ENCODE results near the gene ATP5MK.

The ATP5MK gene, protein sequence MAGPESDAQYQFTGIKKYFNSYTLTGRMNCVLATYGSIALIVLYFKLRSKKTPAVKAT

DNA sequence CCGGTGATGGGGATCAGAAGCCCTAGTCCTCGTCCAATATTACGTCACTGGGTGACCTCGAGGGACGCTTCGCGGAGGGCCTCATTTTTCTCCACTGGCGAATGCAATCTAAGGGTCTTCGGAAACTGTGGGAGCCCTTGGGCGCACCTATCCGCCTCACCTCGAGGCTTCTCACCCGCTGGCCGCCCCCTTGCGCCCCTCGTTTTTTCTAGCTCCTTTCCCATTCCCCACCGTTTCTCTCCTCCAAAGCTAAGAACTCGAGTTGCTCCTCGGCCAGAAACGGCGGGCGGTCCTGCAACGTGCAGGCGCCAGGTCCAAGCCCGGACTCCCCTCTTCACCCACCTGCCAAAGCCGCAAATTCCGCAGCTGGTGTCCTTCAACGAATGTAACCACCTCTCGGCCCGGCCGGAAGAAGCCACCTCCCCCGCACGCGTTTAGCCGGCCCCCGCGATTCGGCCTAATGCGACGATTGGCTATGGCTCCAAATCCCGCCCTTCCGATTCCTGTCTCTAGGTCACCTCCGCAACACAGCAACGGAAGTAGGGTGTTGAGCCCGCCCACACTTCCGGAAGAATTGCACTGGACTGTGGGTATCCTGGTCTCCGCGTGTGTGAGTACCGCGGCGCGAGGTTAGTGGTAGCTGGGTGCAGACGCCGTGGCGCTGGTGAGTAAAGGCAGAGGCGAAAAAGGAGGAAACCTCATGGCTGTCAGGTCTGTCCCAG, at the start of gene ATP5MK, which contains the start of gene PDCD11:
TSS of gene ATP5MK (minus strand) at position 409 of the 722 bp plus-strand sequence. CDS start 4,018 bp downstream, outside the sequence.
TSS of gene PDCD11 (plus strand) at position 560 of the 722 bp plus-strand sequence. CDS start 1,801 bp downstream, outside the sequence.
- Histone ChIP-seq H3K4me3 (peak within 1 kb of the TSS; percentile 77), H3K9me3 (no peaks in the 10 kb centered on the region)
- in situ Hi-C loops (cut with MboI; ENCODE audit: low sequenced_read_pairs) = no loop called here

DNA sequence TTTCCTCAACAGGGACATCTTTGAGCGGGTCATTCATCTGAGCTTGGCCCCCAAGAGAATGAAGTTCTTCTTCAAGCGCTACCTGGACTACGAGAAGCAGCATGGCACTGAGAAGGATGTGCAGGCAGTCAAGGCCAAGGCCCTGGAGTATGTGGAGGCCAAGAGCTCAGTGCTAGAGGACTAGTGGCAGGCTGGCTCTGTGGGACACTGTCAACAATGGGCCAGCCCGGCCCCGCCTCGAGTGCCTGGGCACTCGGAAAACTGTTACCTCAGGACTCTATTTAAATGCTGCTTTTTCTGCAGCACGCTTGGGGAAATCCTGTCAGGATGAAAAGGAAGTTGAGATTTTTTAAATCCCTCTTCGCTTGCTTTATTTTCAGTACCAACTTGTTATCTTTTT, 49.1 kb upstream of the ATP5MK start:
- no peaks in the 10 kb centered on the region for H3K27me3 ChIP-seq (ENCODE audit: low read depth)
- in situ Hi-C loops (cut with MboI; ENCODE audit: low sequenced_read_pairs) = no loop called here
- H3K4me3 ChIP-seq = no peak overlapping the region
- no peak for DNase-seq (ENCODE audit: low spot score in 2 of 2)
- peaks cover 71% of the 10 kb centered on the region for H3K36me3 ChIP-seq (replicated peaks)
- H3K9me3 ChIP-seq = no peaks in the 10 kb centered on the region
- no peaks in the 10 kb centered on the region for H3K4me1 ChIP-seq

More for the DNA sequence above, at the start of gene ATP5MK, which contains the start of gene PDCD11:
- Histone ChIP-seq H3K4me1 (peaks cover 20% of the 10 kb centered on the region), H3K36me3 (replicated peaks) (peaks cover 62% of the 10 kb centered on the region), H3K27me3 (ENCODE audit: low read depth) (no peaks in the 10 kb centered on the region)
- peak; percentile 97 to 98 for DNase-seq (ENCODE audit: low spot score in 2 of 2)

DNA sequence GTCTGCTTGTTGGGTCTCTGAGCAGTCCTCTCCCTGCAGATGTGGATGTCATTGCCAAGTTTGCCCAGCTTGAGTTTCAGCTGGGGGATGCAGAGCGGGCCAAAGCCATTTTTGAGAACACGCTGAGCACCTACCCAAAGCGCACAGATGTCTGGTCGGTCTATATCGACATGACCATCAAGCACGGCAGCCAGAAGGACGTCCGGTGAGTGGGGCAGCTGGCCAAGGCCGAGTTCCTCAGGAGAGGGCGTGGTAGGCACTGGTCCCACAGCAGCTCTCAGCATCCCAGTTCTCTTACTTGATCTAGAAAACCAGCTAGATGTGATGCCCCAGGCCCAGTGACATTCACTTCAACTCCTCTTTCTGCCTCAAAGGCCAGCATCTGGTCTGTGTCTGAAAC, 48.2 kb upstream of the ATP5MK start:
- Histone ChIP-seq H3K36me3 (replicated peaks) (peaks cover 80% of the 10 kb centered on the region), H3K9me3 (no peaks in the 10 kb centered on the region), H3K4me3 (no peak overlapping the region), H3K4me1 (no peaks in the 10 kb centered on the region), H3K27me3 (ENCODE audit: low read depth) (no peaks in the 10 kb centered on the region)
- in situ Hi-C loops (cut with MboI; ENCODE audit: low sequenced_read_pairs) = no loop called here
- DNase-seq (ENCODE audit: low spot score in 2 of 2) = no peak

DNA sequence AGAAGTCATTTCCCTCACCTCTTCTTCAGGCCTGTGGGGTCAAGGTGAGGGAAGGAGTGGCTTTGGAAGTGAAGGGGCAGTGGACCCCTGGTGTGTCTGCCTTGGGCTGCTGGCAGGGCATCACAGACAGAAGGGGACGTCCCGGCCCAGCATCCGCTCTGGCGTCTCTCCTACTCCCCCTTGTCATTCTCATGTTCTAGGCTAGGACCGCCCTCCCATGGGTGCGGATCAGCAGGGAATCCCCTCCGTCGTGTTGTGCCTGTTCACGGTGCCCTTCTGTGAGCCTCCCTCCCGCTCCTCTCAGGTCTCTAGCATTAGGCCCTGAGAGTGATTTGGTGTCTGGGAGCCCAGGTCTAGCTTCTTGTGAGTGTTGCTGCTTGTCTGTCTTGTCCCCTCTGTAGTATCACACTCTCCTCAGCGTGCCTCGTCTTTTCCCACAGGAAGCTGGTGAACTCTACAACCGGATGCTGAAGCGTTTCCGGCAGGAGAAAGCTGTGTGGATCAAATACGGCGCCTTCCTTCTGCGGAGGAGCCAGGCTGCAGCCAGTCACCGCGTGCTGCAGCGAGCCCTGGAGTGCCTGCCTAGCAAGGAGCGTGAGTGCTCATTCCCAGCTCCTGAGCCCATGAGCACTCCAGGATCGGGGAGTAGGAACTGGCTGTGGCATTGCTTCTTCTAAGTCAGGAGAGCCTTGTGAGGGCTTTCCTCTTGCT, 47.4 kb upstream of the ATP5MK start:
- Histone ChIP-seq H3K4me3 (no peak overlapping the region), H3K4me1 (no peaks in the 10 kb centered on the region), H3K36me3 (replicated peaks) (peaks cover 87% of the 10 kb centered on the region), H3K9me3 (no peaks in the 10 kb centered on the region), H3K27me3 (ENCODE audit: low read depth) (no peaks in the 10 kb centered on the region)
- DNase-seq (ENCODE audit: low spot score in 2 of 2) = no peak
- in situ Hi-C loops (cut with MboI; ENCODE audit: low sequenced_read_pairs) = no loop called here

DNA sequence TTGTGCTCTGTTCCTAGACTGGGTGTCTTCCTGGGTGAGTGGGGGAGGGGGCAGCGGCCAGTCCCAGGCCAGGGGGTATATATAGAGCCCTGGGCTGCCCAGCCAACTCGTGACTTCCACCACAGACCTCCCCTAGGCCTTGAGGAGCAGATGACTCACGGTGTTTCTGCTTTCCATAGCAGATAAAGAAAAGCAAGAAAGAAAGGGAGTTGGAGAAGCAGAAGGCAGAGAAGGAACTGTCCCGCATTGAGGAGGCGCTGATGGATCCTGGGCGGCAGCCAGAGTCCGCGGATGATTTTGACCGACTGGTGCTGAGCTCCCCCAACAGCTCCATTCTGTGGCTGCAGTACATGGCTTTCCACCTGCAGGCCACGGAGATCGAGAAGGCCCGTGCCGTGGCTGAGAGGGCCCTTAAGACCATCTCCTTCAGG, 45.8 kb upstream of the ATP5MK start:
- in situ Hi-C loops (cut with MboI; ENCODE audit: low sequenced_read_pairs) = no loop called here
- Histone ChIP-seq H3K9me3 (no peaks in the 10 kb centered on the region), H3K4me1 (no peaks in the 10 kb centered on the region), H3K27me3 (ENCODE audit: low read depth) (no peaks in the 10 kb centered on the region), H3K36me3 (replicated peaks) (peaks cover 98% of the 10 kb centered on the region), H3K4me3 (no peak overlapping the region)
- DNase-seq (ENCODE audit: low spot score in 2 of 2) = no peak

GRCh38 chr10:103441611-103442010, 45.3 kb upstream of the ATP5MK start:
- peaks cover 98% of the 10 kb centered on the region for H3K36me3 ChIP-seq (replicated peaks)
- H3K9me3 ChIP-seq = no peaks in the 10 kb centered on the region
- no peaks in the 10 kb centered on the region for H3K27me3 ChIP-seq (ENCODE audit: low read depth)
- H3K4me1 ChIP-seq = no peaks in the 10 kb centered on the region
- H3K4me3 ChIP-seq = no peak overlapping the region
- DNase-seq (ENCODE audit: low spot score in 2 of 2) = no peak
- in situ Hi-C loops (cut with MboI; ENCODE audit: low sequenced_read_pairs) = no loop called here

DNA sequence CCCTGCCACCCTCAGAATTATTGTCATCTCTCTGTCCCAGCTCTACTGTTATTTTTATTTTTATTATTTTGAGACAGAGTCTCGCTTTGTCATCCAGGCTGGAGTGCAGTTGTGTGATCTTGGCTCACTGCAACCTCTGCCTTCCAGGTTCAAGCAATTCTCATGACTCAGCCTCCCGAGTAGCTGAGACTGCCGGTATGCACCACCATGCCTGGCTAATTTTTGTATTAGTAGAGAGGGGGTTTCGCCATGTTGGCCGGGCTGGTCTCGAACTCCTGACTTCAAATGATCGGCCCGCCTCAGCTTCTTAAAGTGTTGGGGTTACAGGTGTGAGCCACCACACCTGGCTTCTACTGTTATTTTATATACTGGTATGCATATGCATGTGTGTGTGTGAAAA, 44.9 kb upstream of the ATP5MK start:
- Histone ChIP-seq H3K4me3 (no peak overlapping the region), H3K9me3 (no peaks in the 10 kb centered on the region), H3K4me1 (no peaks in the 10 kb centered on the region), H3K36me3 (replicated peaks) (peaks cover 98% of the 10 kb centered on the region), H3K27me3 (ENCODE audit: low read depth) (no peaks in the 10 kb centered on the region)
- in situ Hi-C loops (cut with MboI; ENCODE audit: low sequenced_read_pairs) = no loop called here
- DNase-seq (ENCODE audit: low spot score in 2 of 2) = no peak

GRCh38 chr10:103440416-103440815, 44.1 kb upstream of the ATP5MK start:
- in situ Hi-C loops (cut with MboI; ENCODE audit: low sequenced_read_pairs) = no loop called here
- Histone ChIP-seq H3K4me1 (no peaks in the 10 kb centered on the region), H3K4me3 (no peak overlapping the region), H3K27me3 (ENCODE audit: low read depth) (no peaks in the 10 kb centered on the region), H3K9me3 (no peaks in the 10 kb centered on the region), H3K36me3 (replicated peaks) (peaks cover 96% of the 10 kb centered on the region)
- no peak for DNase-seq (ENCODE audit: low spot score in 2 of 2)

GRCh38 chr10:103439776-103440175, 43.5 kb upstream of the ATP5MK start:
- Histone ChIP-seq H3K9me3 (no peaks in the 10 kb centered on the region), H3K4me3 (no peak overlapping the region), H3K27me3 (ENCODE audit: low read depth) (no peaks in the 10 kb centered on the region), H3K36me3 (replicated peaks) (peaks cover 94% of the 10 kb centered on the region), H3K4me1 (no peaks in the 10 kb centered on the region)
- DNase-seq (ENCODE audit: low spot score in 2 of 2) = no peak
- in situ Hi-C loops (cut with MboI; ENCODE audit: low sequenced_read_pairs) = no loop called here

DNA sequence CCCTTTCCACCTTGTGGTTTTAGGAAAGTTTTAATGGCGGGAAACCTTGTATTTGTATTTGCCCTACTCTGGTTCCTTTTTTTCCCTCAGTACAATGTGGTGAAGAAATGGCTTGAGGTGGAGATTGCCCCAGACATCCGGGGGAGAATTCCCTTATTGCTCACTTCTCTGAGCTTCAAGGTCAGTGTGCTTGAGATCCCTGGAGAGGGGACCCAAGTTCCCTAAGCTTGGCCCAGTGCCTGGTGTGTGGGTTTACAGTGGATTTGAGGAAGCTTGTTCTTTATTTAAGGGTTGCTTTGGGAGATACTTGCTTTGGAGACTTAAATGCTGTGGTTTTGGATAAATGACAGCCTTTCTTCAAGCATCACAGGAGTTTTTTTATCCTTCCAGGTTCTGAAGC, 37.6 kb upstream of the ATP5MK start:
- Histone ChIP-seq H3K4me1 (peaks cover 4% of the 10 kb centered on the region; the same call in 1 of the 2 replicates), H3K4me3 (no peak overlapping the region), H3K27me3 (ENCODE audit: low read depth) (no peaks in the 10 kb centered on the region), H3K9me3 (no peaks in the 10 kb centered on the region), H3K36me3 (replicated peaks) (peaks cover 94% of the 10 kb centered on the region)
- DNase-seq (ENCODE audit: low spot score in 2 of 2) = no peak
- in situ Hi-C loops (cut with MboI; ENCODE audit: low sequenced_read_pairs) = no loop called here

- Histone ChIP-seq H3K27me3 (ENCODE audit: low read depth) (no peaks in the 10 kb centered on the region), H3K4me3 (no peak overlapping the region), H3K9me3 (no peaks in the 10 kb centered on the region), H3K36me3 (replicated peaks) (peaks cover 93% of the 10 kb centered on the region), H3K4me1 (peaks cover 4% of the 10 kb centered on the region; the same call in 1 of the 2 replicates)
- in situ Hi-C loops (cut with MboI; ENCODE audit: low sequenced_read_pairs) = no loop called here
- peak in 1 of 2 experiments; percentile 46 for DNase-seq (ENCODE audit: low spot score in 2 of 2)
Measured at GRCh38 chr10:103431902-103432301, 35.6 kb upstream of the ATP5MK start.

DNA sequence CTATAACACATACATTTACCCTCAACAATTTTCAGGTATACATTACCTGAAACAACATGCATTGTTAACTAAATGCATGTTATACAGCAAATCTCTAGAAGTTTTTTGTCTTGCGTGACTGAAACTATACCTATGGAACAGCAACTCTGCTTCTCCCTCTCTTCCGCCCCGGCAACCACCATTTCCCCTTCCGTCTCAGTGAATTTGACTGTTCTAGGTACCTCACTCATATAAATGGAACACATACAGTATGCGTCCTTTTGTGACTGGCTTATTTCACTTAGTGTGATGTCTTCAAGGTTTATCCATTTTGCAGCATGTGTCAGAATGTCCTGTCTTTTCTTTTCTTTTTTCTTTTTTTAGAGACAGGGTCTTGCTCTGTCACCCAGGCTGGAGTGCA, 33.4 kb upstream of the ATP5MK start:
- Histone ChIP-seq H3K9me3 (no peaks in the 10 kb centered on the region), H3K36me3 (replicated peaks) (peaks cover 93% of the 10 kb centered on the region), H3K27me3 (ENCODE audit: low read depth) (no peaks in the 10 kb centered on the region), H3K4me1 (peaks cover 4% of the 10 kb centered on the region; the same call in 1 of the 2 replicates), H3K4me3 (no peak overlapping the region)
- no peak for DNase-seq (ENCODE audit: low spot score in 2 of 2)
- in situ Hi-C loops (cut with MboI; ENCODE audit: low sequenced_read_pairs) = no loop called here

GRCh38 chr10:103428989-103429643, 32.8 kb upstream of the ATP5MK start:
- peaks cover 4% of the 10 kb centered on the region; the same call in 1 of the 2 replicates for H3K4me1 ChIP-seq
- H3K9me3 ChIP-seq = no peaks in the 10 kb centered on the region
- H3K4me3 ChIP-seq = no peak overlapping the region
- H3K36me3 ChIP-seq (replicated peaks) = peaks cover 93% of the 10 kb centered on the region
- H3K27me3 ChIP-seq (ENCODE audit: low read depth) = no peaks in the 10 kb centered on the region
- in situ Hi-C loops (cut with MboI; ENCODE audit: low sequenced_read_pairs) = no loop called here
- no peak for DNase-seq (ENCODE audit: low spot score in 2 of 2)

Measured in HAP-1 (cell line).